WTC11 (cell line): ENCODE data around the gene TIMM17B. TPM values are rescaled to one million over a fixed set of nuclear protein-coding genes. Genes with fewer than 3 reads are reported as not detected.

Source experiments
- ATAC-seq: fragments of 200-7000 bp; cut with Tn5 transposase; 2 replicates; pipeline ENCODE4 v1.10.0; 2021; ENCODE audit warnings: mild to moderate bottlenecking, moderate library complexity
- CTCF ChIA-PET: fragments of 300-600 bp; sonication (Branson Sonifier 250); formaldehyde crosslinking; loops from one replicate; lab custom pipeline; 2021; ENCODE audit warnings: antibody characterized with exemption; lab: Charles Lee
- POLR2A ChIA-PET: fragments of 350-600 bp; sonication (Branson Sonifier 250); formaldehyde crosslinking; loops from one replicate; lab custom pipeline; 2021; ENCODE audit warnings: antibody characterized with exemption; lab: Charles Lee
- DNase-seq: peaks from one replicate; pipeline ENCODE4 v3.0.0; 2021; ENCODE audit warnings: low spot score
- H3K27ac Mint-ChIP-seq: 2 replicates; pipeline ENCODE4 v1.8.0; 2021; ENCODE audit warnings: mixed read lengths
- H3K27me3 Mint-ChIP-seq: 2 replicates; pipeline ENCODE4 v1.8.0; 2021; ENCODE audit warnings: low read depth, mild to moderate bottlenecking, moderate library complexity, mixed read lengths
- H3K36me3 Mint-ChIP-seq: 2 replicates; pipeline ENCODE4 v1.8.0; 2021; ENCODE audit warnings: mixed read lengths
- H3K4me1 Mint-ChIP-seq: 2 replicates; pipeline ENCODE4 v1.8.0; 2022; ENCODE audit warnings: mixed read lengths
- H3K4me3 Mint-ChIP-seq: 2 replicates; pipeline ENCODE4 v1.8.0; 2021; ENCODE audit warnings: mild to moderate bottlenecking, moderate library complexity, mixed read lengths
- H3K9me3 Mint-ChIP-seq: 2 replicates; pipeline ENCODE4 v1.8.0; 2021; ENCODE audit warnings: mixed read lengths
- AR ChIP-seq: fragments of 250-450 bp; sonication (Bioruptor Pico); IDR thresholded peaks from 2 replicates; pipeline ENCODE4 v1.9.0; 2021; ENCODE audit warnings: mild to moderate bottlenecking
- ARID4B ChIP-seq: sonication (generic); formaldehyde crosslinking; IDR thresholded peaks from 2 replicates; pipeline ENCODE4 v1.8.0; 2023; ENCODE audit warnings: missing genetic modification reagents, mild to moderate bottlenecking, borderline replicate concordance
- CDX4 ChIP-seq: fragments of 250-450 bp; sonication (Bioruptor Pico); IDR thresholded peaks from 2 replicates; pipeline ENCODE4 v1.9.0; 2021; ENCODE audit warnings: moderate library complexity, mild to moderate bottlenecking, inconsistent platforms, borderline replicate concordance
- CTCF ChIP-seq: fragments of 200-600 bp; IDR thresholded peaks from 2 replicates; pipeline ENCODE4 v1.8.0; 2022; ENCODE audit warnings: antibody characterized with exemption
- E2F4 ChIP-seq: sonication (generic); formaldehyde crosslinking; IDR thresholded peaks from 2 replicates; pipeline ENCODE4 v1.8.1; 2022; ENCODE audit warnings: low read depth, mild to moderate bottlenecking, moderate library complexity, missing genetic modification reagents, borderline replicate concordance
- ELF4 ChIP-seq: sonication (generic); formaldehyde crosslinking; IDR thresholded peaks from 2 replicates; pipeline ENCODE4 v1.8.1; 2022; ENCODE audit warnings: low read depth, mild to moderate bottlenecking, moderate library complexity, missing genetic modification reagents
- EMX1 ChIP-seq: fragments of 250-450 bp; sonication (Bioruptor Pico); IDR thresholded peaks from 2 replicates; pipeline ENCODE4 v1.8.0; 2021; ENCODE audit warnings: mild to moderate bottlenecking
- FOXP1 ChIP-seq: sonication (generic); formaldehyde crosslinking; IDR thresholded peaks from 2 replicates; pipeline ENCODE4 v1.8.0; 2022; ENCODE audit warnings: missing genetic modification reagents, mild to moderate bottlenecking, moderate library complexity, borderline replicate concordance
- GABPB1 ChIP-seq: sonication (generic); formaldehyde crosslinking; IDR thresholded peaks from 2 replicates; pipeline ENCODE4 v1.8.1; 2023; ENCODE audit warnings: mild to moderate bottlenecking, missing genetic modification reagents
- KAT7 ChIP-seq: sonication (generic); formaldehyde crosslinking; IDR thresholded peaks from 2 replicates; pipeline ENCODE4 v1.8.1; 2023; ENCODE audit warnings: missing genetic modification reagents, mild to moderate bottlenecking, borderline replicate concordance
- MLX ChIP-seq: sonication (generic); formaldehyde crosslinking; IDR thresholded peaks from 2 replicates; pipeline ENCODE4 v1.8.1; 2023; ENCODE audit warnings: mild to moderate bottlenecking, missing genetic modification reagents, moderate library complexity
- NFATC4 ChIP-seq: fragments of 250-450 bp; sonication (Bioruptor Pico); IDR thresholded peaks from 2 replicates; pipeline ENCODE4 v1.9.0; 2021; ENCODE audit warnings: mild to moderate bottlenecking
- OVOL2 ChIP-seq: fragments of 250-450 bp; sonication (Bioruptor Pico); IDR thresholded peaks from 2 replicates; pipeline ENCODE4 v1.9.0; 2021; ENCODE audit warnings: mild to moderate bottlenecking, borderline replicate concordance
- RORB ChIP-seq: fragments of 250-450 bp; sonication (Bioruptor Pico); IDR thresholded peaks from 2 replicates; pipeline ENCODE4 v1.9.0; 2021; ENCODE audit warnings: mild to moderate bottlenecking
- TEAD1 ChIP-seq: sonication (generic); formaldehyde crosslinking; IDR thresholded peaks from 2 replicates; pipeline ENCODE4 v1.8.0; 2022; ENCODE audit warnings: mild to moderate bottlenecking, missing genetic modification reagents
- ZBTB43 ChIP-seq: sonication (generic); formaldehyde crosslinking; IDR thresholded peaks from 2 replicates; pipeline ENCODE4 v1.8.1; 2023; ENCODE audit warnings: mild to moderate bottlenecking, missing genetic modification reagents
- ZNF232 ChIP-seq: sonication (generic); formaldehyde crosslinking; IDR thresholded peaks from 2 replicates; pipeline ENCODE4 v1.8.0; 2022; ENCODE audit warnings: mild to moderate bottlenecking, missing genetic modification reagents
- ZNF317 ChIP-seq: sonication (generic); formaldehyde crosslinking; IDR thresholded peaks from 2 replicates; pipeline ENCODE4 v1.8.1; 2023; ENCODE audit warnings: low read depth, mild to moderate bottlenecking, moderate library complexity, missing genetic modification reagents, borderline replicate concordance
- ZNF671 ChIP-seq: fragments of 250-450 bp; sonication (Bioruptor Pico); IDR thresholded peaks from 2 replicates; pipeline ENCODE4 v1.8.0; 2021; ENCODE audit warnings: mild to moderate bottlenecking
- total RNA-seq: library from RNA; stranded (reverse); gene quantifications from 3 replicates; pipeline ENCODE4 v1.2.3, GENCODE V29; 2021

TIMM17B gene
- total RNA-seq, 1 experiment from 2014 or later = 99.6 TPM

- ChIA-PET CTCF (no interaction called here), POLR2A (no interaction called here)
- H3K27me3 Mint-ChIP-seq = peaks cover 3% of the 10 kb centered on the region
- H3K9me3 Mint-ChIP-seq = peaks cover 22% of the 10 kb centered on the region
- H3K36me3 Mint-ChIP-seq = peaks cover 17% of the 10 kb centered on the region
- no peak overlapping the region for H3K27ac Mint-ChIP-seq
- H3K4me3 Mint-ChIP-seq = no peak overlapping the region
- ATAC-seq = no peak
- no peak for TF ChIP-seq KAT7 (CRISPR knock-in tag)
- TF ChIP-seq OVOL2 (CRISPR knock-in tag) = no peak
- TF ChIP-seq ZNF232 (CRISPR knock-in tag) = no peak
- TF ChIP-seq TEAD1 (CRISPR knock-in tag) = no peak
- TF ChIP-seq ELF4 (CRISPR knock-in tag) = no peak
- TF ChIP-seq ZNF671 (CRISPR knock-in tag) = no peak
- no peak for TF ChIP-seq EMX1 (CRISPR knock-in tag)
- no peak for TF ChIP-seq RORB (CRISPR knock-in tag)
- TF ChIP-seq E2F4 = no peak
- no peak for TF ChIP-seq AR (CRISPR knock-in tag)
- no peak for TF ChIP-seq MLX (CRISPR knock-in tag)
- no peak for TF ChIP-seq GABPB1 (CRISPR knock-in tag)
- TF ChIP-seq NFATC4 = no peak
- TF ChIP-seq FOXP1 (CRISPR knock-in tag) = no peak
- TF ChIP-seq CTCF = no peak
- TF ChIP-seq ZNF317 (CRISPR knock-in tag) = no peak
- TF ChIP-seq ZBTB43 (CRISPR knock-in tag) = no peak
- no peak for TF ChIP-seq CDX4 (CRISPR knock-in tag)
- no peak for TF ChIP-seq ARID4B
- no peak for DNase-seq
- peaks cover 7% of the 10 kb centered on the region for H3K4me1 Mint-ChIP-seq
Measured at GRCh38 chrX:48852857-48853256, 44.7 kb downstream of the TIMM17B start.
